Measurements from ENCODE around the gene RGS2.
A peak's percentile ranks its signal among the peaks of the same experiment; 100 is the strongest.

RGS2 gene

DNA sequence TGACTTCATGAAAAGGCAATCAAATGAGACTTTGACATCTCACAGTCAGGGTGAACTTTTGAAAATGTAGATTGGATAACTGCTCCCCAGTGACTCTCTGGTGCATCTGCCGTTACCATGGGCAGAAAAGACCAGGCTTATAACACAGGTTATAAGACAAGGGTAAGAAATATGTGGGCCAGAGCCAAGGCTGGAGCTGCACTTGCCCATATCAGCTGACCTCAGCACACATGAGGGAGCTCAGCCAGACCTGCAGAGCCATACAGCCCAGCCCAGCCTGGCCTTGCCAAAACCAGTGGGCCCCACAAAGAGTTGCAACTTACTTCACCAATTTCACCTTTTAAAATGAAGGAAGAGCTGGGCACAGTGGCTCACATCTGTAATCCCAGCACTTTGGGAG, 11.7 kb upstream of the RGS2 start:
- DNase-seq, result no peak

DNA sequence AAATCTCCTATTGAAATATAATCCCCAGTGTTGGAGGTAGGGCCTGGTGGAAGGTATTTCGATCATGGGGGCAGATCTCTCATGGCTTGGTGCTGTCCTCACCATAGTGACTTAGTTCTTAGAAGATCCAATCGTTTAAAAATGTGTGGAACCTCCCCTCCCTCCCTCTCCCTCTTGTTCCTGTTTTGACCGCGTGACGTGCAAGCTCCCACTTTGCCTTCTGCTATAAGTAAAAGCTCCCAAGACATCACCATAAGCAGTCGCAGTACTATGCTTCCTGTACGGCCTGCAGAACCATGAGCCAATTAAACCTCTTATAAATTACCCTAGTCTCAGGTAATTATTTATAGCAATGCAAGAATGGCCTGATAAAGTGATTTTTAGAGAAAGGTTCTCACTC, 10.9 kb upstream of the RGS2 start:
- no peak for DNase-seq

DNA sequence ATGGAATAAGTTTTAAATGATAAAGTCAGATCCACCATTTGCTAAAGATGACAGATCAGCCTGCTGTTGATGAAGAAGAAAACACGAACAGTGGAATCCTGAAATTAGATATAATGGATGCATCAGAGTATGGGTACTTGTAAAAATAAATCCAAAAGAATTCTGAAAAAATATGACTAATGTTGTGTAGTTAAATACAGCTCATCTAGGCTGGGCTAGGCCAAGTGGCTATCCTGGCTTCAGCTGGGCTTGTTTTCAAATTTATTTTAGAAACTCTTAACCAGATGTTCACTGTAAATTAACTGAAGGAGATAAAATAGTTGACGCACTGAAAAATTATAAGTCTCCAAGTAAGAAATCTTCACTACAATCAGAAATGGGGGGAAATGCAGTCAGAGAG, 7.4 kb upstream of the RGS2 start:
- DNase-seq, result no peak

DNA sequence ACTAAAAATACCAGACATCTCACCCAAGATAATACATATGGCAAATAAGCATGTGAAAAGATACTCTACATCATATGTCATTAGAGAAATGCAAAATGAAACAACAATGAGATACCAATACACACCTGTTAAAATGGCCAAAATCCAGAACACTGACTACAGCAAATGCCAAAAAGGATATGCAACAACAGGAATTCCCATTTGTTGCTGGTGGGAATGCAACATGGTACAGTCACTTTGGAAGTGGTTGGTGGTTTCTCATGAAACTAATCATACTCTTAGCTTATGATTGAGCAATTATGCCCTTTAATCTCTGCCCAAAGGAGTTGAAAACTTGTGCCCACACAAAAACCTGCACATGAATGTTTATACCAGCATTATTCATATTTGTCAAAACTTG, 6.4 kb upstream of the RGS2 start:
- no peak for DNase-seq

DNA sequence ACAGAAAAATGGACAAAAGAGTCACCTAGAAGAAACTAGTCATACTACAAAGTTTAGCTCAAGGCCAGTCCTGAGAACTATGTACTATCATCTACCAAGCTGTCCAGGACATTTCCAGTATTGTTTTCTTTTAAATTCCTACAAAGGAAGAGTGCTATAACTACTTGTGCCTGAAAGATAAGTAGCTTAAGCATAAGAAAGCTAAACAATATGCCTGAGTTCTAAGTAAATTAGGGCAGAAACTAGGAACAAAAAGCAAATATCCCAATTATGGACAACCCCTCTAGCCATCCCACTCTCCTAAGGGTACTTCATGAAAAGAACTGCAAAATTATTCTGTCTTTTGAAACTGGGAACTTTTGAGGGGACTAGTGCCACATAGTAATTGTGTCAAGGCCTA, 5.3 kb upstream of the RGS2 start:
- no peak for DNase-seq

DNA sequence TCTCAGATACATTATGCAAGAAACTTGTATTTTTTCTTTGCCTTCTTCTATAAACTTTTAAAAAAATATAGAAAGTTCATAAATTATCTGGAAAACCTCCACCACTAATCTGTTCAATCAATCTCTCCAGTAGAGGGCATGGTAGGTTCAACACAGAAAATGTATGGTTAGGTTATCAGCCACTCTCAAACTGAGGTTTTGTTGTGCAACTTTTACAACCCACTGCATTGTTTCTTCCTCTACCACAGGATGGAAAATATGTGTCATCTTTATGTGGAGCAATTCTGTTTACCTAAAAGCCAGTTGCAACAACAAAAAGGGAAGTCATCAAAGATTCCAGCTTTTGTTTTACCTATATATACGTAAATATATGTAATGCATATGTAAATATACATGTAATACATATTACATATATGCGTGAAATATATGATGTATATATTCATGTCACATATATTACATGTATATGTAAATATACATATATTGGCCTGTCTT, 3.0 kb upstream of the RGS2 start:
- DNase-seq, result peak; percentile 68

DNA sequence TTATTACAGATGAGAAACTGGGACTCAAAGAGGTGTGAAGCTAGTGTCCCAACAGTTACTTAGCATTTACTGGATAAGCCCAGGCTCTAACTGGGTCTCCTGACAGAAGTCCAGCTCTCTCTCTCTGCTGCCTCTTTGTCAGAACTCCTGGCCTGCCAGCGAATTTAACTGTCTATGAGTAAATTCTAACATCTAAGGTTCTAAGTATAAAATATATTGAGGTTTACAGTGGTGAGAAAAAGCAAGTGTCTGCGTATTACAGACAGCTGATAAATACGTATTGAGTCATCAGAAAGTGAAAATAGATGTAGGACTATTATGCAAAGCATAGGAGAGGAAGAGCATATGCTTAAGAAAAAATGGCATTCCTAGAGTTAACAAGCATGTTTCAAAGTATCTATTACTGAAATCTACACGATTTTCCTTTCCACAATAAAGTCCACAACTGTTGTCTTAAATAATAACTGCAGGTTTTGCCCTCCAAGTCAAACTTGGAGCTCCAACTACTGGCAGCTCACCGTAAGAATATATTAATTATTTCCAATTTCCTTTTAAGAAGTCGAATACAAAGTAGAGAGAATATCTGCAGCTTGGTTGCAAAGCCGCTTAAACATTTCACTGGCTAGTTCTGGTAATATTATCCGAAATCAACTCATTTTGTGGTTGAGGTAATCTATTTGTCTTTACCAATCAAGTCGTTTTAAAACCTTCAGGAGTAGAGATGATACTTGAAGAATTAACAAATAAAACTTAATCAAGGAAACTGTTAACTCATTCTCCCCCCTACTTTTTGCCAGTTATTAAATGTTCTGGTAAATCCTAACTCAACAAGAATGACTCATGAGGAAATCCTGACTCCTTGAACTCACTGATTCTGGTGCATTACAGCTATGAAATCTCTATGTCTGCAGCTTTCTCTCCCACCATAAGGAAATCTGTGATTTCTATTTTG, 1.4 kb upstream of the RGS2 start:
- peak; percentile 49 for DNase-seq

DNA sequence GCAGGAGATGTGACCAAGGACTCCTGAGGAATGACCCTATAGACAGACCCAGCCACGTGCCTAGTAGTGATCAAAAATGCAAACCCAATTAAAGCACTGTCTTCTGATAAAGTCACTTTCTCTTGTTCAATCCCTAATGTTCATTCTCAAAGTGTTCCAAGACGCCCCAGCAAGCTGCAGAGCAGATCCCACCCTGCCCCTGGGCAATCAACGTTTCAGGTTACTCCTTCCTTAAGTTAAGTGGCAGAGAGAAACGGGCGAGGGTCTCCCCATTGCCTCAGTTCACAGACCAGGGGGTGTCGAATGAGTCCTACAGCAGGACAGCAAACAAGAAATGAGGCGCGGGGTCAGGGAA, 699 bp upstream of the RGS2 start:
- DNase-seq, result no peak

DNA sequence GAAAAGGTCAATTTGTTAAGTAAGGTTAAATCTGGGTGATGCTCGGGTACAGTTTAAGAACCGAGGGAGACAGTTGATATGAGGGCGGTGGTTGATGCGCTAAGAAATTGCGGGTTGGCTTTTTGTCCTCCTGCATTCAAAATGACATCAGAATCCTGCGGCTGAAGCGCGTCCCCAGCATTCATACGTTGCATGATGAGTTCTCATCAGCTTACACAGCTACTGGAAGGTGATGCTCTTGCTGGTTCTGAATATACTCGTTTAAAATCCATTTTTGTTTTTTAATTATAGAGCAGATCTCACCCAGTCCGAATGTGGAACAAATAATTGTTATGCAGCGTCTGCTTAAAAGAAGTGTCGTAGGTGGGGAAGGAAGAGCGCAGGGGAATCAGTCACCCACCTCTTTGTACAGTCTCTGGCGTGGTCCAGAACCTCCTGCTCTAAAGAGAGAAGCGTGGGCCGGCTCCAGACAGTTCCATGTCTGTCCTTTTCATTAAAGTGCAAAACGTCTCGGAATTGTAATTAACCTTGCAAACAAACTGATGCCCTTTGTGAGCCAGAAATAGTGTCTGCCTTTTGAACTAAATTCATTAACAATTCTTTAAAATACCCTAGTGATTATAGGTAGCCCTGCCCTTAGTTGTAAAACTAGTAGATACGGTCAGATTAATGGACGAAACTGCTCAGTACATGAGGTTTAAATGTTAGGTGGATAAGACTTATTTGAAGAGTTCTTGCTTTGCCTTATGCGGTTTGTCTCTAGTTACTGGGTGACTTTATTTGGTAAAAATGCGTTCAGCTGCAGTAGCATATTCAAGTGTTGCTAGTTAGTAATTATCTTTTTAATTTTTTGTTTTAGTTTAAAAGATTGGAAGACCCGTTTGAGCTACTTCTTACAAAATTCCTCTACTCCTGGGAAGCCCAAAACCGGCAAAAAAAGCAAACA, 741 bp downstream of the RGS2 start:
- no peak for DNase-seq

DNA sequence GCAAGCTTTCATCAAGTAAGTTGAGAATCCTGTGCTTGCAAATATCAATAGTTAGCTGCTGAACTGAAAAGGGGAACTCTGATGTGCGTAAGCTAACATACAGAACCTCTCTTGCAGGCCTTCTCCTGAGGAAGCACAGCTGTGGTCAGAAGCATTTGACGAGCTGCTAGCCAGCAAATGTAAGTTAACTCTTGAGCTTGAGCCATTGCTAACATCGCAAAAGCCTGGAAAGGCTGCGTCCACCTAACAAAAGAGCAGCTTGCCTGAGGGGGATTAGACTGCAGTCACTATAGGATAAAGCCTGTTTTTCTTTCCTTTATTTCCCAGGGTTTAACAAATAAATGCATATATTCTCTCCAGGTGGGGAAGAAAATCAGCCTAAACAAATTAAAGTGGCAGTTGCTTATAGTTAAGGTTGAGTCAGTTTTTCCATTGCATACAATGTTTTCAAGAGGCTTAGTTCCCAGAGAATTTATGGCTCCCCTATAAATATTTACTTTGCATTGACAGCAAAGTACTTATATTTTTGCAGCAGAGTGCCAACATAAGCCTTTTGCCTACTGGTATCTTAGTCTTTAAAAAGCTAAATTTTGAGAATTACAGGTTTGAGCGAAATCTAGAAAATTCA, 1.5 kb downstream of the RGS2 start:
- peak; percentile 26 for DNase-seq

DNA sequence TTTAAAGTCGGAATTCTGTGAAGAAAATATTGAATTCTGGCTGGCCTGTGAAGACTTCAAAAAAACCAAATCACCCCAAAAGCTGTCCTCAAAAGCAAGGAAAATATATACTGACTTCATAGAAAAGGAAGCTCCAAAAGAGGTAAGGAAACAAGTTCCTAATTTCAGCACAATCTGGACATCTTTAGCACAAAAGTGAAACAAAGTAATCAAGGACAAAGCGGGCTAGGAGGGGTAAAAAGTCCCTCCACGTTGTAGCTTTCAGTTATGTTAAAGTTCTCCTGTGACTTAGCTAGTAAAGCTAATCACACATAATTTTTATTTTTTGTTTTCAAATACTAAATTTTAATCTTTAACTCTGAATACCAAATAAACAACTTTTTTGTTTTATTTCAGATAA, 2.2 kb downstream of the RGS2 start:
- no peak for DNase-seq

DNA sequence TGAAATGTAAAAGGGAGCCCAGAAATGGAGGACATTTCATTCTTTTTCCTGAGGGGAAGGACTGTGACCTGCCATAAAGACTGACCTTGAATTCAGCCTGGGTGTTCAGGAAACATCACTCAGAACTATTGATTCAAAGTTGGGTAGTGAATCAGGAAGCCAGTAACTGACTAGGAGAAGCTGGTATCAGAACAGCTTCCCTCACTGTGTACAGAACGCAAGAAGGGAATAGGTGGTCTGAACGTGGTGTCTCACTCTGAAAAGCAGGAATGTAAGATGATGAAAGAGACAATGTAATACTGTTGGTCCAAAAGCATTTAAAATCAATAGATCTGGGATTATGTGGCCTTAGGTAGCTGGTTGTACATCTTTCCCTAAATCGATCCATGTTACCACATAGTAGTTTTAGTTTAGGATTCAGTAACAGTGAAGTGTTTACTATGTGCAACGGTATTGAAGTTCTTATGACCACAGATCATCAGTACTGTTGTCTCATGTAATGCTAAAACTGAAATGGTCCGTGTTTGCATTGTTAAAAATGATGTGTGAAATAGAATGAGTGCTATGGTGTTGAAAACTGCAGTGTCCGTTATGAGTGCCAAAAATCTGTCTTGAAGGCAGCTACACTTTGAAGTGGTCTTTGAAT, 2.9 kb downstream of the RGS2 start:
- no peak for DNase-seq

DNA sequence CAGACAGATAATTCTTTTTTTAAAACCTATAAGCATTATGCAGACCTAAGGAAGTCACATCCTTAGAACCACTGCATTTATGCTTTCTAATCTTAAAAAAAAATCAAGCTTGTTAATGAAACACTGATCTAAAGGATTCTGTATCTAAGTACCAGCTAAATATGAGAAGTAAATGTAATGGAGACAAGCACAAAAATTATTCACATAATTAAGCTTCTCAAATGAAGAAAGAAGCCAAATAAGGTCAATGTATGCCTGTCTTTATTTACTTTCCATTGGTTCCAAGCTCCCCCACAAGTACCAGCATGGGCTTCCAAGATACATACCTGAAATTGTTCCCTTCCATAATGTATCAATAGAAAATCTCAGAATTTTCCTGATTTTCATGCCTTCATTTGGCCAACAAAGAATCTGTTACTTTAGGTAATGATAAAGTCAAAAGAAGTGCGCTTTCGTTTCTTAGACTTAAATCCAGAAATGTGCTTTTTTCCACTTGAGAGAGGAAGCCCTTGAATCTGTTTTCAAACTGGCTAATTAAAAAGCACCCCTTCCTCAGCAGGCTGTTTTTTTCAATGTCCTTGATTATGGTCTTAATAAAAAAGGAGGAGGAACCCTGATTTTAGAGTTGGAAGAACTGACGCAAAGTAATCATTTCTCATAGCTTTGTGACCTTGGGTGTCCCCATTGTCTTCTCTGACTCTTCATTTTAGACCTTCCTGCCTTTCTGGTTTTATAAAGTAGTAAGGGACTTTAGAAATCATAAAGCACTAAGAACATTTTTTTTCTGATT, 3.8 kb downstream of the RGS2 start:
- DNase-seq, result no peak

DNA sequence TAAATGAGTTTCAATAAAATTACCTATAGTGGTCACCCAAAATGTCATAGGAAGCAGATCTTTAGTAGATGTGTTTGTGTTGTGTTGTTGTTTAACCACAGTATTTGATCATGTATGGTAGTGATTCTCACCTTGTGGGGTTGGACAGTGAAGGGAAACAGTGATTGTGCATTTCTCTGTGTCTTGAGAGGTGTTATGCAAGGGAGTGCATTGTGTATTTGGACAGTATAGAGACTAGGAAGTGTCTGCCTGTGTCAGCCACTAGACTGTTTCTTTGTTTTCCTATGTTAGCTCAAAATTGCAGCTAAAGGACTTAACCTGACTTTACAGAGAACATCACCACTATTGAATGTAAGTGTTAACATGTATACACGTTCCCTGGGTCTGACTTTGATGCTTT, 6.0 kb downstream of the RGS2 start:
- no peak for DNase-seq

DNA sequence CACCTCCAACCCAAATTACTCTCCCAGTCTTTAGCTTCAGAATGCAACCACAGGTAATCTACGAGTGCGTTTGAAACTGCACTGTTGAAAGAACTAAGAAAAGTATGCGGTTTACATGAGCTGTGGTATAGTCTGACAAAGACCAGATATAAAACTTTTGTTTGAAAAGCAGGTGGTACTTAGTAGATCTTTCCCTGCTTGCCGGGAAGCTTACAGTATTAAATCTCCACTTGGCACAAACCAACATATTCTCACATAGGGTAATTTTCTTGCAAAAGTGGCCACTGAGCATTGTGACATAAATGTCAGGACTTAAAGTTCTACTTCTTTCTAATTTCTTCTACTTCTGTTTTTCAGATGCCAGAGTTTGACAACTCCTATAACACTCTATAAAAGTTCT, 8.4 kb downstream of the RGS2 start:
- DNase-seq, result no peak

DNA sequence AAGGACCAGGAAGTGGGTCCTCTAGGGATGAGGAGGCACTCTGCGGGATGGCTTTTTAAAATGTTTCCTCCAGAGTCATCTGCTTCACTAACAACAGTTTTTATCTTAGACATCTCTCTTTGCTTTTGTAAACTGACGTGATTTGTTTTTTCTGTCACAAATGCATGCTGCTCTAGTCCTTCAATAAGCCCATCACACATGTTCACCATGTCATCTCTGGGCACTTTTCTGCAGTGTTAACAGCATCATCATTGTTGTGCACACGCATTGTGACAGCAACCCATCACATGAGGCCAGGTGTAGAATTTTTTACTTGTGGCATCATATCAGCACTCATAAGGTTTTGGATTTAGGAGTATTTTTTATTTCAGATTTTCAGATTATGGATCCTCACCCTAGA, 12.5 kb downstream of the RGS2 start:
- DNase-seq, result no peak

DNA sequence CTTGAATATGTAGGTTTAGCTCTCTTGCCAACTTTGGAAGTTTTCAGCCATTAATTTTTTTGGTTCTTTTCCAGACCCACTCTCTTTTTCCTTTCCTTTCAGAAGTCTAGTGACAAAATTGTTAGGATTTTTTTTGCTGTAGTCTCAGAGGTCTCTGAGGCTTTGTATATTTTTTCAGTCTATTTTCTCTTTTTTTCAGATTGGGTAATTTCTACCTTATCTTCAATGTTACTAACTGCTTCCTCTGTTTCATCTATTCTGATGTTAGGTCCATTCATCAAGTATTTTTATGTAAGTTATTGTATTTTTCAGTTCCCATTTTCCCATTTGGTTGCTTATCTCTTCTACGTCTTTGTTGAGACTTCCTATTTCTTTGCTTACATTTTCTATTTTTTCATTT, 15.7 kb downstream of the RGS2 start:
- no peak for DNase-seq

DNA sequence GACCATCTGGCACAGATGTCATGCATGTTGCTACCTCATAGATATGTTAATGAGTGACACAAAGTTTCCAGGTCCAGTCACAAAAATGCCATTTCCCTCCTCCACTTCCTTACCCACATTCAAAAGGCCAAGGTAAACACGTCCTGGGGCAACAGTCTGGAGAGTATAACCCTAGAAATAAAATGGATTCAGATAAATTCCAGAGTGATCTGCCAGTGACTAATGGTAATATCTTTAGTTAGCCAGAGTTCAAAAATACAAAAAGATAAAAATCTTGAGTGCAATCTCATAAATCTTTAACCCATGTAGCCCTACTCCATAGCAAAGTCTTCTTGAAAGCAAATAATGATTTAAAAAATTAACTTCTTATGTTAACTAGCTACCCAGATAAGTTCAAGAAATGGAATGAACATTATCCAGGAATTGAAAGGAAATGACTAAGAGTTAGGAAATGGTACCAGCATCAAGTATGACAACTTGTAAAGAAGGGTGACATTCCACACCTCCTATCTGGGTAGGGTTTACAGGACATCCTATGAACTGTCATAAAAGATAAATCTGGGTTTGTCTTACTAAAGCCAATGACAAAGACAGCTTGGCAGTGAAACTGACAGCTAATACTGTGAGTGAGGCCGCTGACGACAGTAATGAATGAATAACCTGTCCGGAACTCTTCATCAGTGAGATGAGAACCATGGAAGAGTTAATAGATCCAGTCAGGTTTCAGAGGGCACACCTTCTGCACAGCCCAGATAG, 18.1 kb downstream of the RGS2 start:
- no peak for DNase-seq

DNA sequence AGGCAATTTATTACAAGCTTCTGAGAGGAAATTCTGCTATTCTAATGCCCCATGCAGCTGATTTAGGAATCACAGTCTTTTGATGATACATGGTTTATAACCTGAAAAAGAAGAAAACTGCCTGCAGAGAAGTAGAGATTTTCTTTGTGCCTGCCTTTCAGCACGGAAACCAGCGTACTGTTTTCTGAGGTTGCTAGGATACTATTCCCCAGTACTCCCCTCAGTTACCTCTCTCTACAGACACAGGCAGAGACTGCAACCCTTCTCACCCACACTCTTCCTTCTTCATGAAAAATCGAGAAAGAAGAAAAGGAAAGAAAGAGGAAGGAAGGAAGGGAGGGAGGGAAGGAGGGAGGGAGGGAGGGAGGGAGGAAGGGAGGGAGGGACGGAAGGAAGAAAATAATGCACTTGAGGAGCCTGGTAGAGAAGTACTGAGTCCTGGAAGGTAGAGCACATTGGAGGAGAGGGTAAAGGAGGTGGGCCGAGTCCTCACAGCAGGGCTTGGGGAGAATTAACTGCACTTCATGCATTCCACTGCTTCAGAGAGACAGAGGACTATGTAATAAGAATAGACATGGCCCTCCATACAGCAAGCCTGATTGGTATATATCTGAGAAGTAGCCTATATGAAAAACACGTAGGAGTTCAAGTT, 21.9 kb downstream of the RGS2 start:
- no peak for DNase-seq

DNA sequence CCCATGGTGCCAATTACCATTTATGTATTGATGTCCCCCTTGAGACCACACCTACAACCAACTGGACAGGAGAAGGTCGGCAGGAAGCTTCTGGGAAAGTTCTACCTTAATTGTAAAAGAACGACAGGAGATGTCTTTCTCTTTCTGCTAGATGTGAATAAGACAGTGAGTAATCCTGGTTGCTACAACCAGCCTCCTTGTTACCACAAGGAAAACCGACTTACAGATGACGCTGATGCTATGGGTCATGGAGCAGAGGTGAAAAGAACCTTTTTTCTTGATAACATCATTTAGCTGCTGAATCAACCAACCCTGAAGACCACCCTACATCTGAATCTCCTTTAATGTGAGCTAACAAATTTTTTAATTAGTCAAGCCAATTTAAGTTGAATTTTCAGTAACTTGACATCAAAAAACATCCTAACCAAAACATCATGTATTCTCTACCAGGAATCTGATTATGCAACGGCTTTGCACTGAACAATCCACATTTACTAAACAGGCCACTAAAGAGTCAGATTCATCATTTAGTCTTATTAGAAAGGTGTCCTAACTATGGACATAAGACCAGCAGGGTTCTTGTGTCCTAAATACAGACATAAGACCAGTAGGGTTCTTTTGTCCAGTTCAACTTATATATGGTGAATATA, 23.0 kb downstream of the RGS2 start:
- no peak for DNase-seq
